ENCODE results near the gene TCEANC2. TPM values are rescaled to one million over a fixed set of nuclear protein-coding genes. Genes with fewer than 3 reads are reported as not detected.

Gene TCEANC2
- total RNA-seq, 1 experiment from 2014 or later = 5.3 TPM

DNA sequence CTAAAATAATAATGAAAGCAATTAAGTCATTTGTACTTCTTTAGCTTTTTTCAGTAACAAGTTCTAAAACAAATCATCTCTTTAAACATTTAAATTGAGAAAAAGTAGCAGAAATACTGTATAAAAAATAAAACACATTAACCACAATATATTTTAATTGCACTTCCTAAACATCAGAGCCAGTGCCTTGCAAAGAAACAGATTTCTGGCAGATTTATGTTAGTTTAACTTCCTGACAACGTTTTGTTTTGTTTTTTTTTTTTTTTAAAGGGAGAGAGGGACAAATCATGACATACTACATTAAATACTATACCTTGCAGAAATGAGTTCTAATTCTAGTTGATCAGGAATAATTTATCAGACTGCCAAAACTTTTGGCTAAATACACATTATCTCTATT lies 11.6 kb upstream of the TCEANC2 start:
- Histone ChIP-seq H2BK12ac (ENCODE audit: insufficient read length, low read depth, low read length) (no peak overlapping the region), H3K4me2 (ENCODE audit: insufficient read depth, insufficient read length, low read length) (no peak overlapping the region), H3K18ac (ENCODE audit: insufficient read length, low read depth, low read length) (no peak overlapping the region), H2BK5ac (ENCODE audit: insufficient read length, low read length) (no peak overlapping the region), H4K20me1 (ENCODE audit: control insufficient read depth, insufficient read depth, insufficient read length) (no peaks in the 10 kb centered on the region), H3K79me2 (ENCODE audit: insufficient read depth, low read length) (no peaks in the 10 kb centered on the region), H3T11ph (ENCODE audit: low read length) (no peak overlapping the region), H2BK120ac (ENCODE audit: low read depth, low read length, poor library complexity, severe bottlenecking) (no peak overlapping the region), H3K9me3 (ENCODE audit: control insufficient read depth, low read depth, low read length) (no peaks in the 10 kb centered on the region), H3K23ac (ENCODE audit: insufficient read length, low read depth, low read length) (no peak overlapping the region), H3K23me2 (ENCODE audit: insufficient read length, low read depth, low read length, poor library complexity, severe bottlenecking) (no peaks in the 10 kb centered on the region), H3K56ac (ENCODE audit: insufficient read length, low read depth, low read length) (no peak overlapping the region), H4K91ac (ENCODE audit: insufficient read length, low read depth, low read length) (no peak overlapping the region), H2BK20ac (ENCODE audit: low read depth, low read length, poor library complexity, severe bottlenecking) (no peak overlapping the region), H3K27me3 (ENCODE audit: insufficient read depth, low read length) (no peaks in the 10 kb centered on the region), H4K8ac (replicated peaks; ENCODE audit: insufficient read length, low read depth, low read length) (no peak overlapping the region), H3K4ac (ENCODE audit: low read depth, low read length) (no peak overlapping the region), H3K27ac (ENCODE audit: insufficient read length, low read depth, low read length) (no peak overlapping the region), H2BK15ac (ENCODE audit: low read depth, low read length) (no peak overlapping the region), H2AK5ac (ENCODE audit: insufficient read length, low read length) (no peak overlapping the region), H3K14ac (ENCODE audit: insufficient read depth, low read length) (no peak overlapping the region), H2AFZ (ENCODE audit: low read length) (no peak overlapping the region), H3K9ac (ENCODE audit: extremely low read depth, insufficient read length, low read length) (no peak overlapping the region), H4K5ac (ENCODE audit: insufficient read length, low read depth, low read length) (no peak overlapping the region), H3K79me1 (ENCODE audit: insufficient read depth, low read depth, low read length, poor library complexity, severe bottlenecking) (no peaks in the 10 kb centered on the region), H3K4me1 (ENCODE audit: insufficient read depth, low read length) (no peaks in the 10 kb centered on the region)
- H3K36me3 Mint-ChIP-seq (ENCODE audit: insufficient read depth in 1 of 3, low read depth in 3 of 3) = peaks cover 7 to 45% (median 32%) of the 10 kb centered on the region in 3 experiments; a peak in 5 of 7 replicates
- H3K4me1 Mint-ChIP-seq = no peaks in the 10 kb centered on the region
- TF ChIP-seq, protein P1, sequence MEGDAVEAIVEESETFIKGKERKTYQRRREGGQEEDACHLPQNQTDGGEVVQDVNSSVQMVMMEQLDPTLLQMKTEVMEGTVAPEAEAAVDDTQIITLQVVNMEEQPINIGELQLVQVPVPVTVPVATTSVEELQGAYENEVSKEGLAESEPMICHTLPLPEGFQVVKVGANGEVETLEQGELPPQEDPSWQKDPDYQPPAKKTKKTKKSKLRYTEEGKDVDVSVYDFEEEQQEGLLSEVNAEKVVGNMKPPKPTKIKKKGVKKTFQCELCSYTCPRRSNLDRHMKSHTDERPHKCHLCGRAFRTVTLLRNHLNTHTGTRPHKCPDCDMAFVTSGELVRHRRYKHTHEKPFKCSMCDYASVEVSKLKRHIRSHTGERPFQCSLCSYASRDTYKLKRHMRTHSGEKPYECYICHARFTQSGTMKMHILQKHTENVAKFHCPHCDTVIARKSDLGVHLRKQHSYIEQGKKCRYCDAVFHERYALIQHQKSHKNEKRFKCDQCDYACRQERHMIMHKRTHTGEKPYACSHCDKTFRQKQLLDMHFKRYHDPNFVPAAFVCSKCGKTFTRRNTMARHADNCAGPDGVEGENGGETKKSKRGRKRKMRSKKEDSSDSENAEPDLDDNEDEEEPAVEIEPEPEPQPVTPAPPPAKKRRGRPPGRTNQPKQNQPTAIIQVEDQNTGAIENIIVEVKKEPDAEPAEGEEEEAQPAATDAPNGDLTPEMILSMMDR (conservative IDR thresholded peaks at IDR 0.05) = no peak
- no CpG with 5 or more reads among the region's 1 CpG for WGBS (ENCODE audit: extremely low coverage, insufficient read length, low lambda C conversion rate)
- no peaks in the 10 kb centered on the region for H3K27me3 Mint-ChIP-seq (ENCODE audit: low read depth)
- no peak for DNase-seq
- no peak overlapping the region for H3K4me3 Mint-ChIP-seq
- no peaks in the 10 kb centered on the region for H3K9me3 Mint-ChIP-seq
- no peak overlapping the region for H3K27ac Mint-ChIP-seq
